ENCODE measurements around the gene ARL8B.
A peak's percentile ranks its signal among the peaks of the same experiment; 100 is the strongest.
"Not testable (repeated sequence)": the region's sequence is repeated elsewhere in the genome, so short reads cannot be mapped to it uniquely, and the experiment has no call there.

The ARL8B gene

GRCh38 chr3:5122030-5122740, at the start of gene ARL8B:
TSS of gene ARL8B (plus strand) at chr3:5122292. CDS start at chr3:5122466, 174 bp downstream.
- peak; percentile 90 for DNase-seq

GRCh38 chr3:5073374-5074085, 48.6 kb upstream of the ARL8B start:
- DNase-seq = no peak

- no peak for DNase-seq
Observed at GRCh38 chr3:5078151-5078550, 43.9 kb upstream of the ARL8B start.

- no peak for DNase-seq
Observed at GRCh38 chr3:5079761-5080160, 42.3 kb upstream of the ARL8B start.

GRCh38 chr3:5080779-5081550, 41.1 kb upstream of the ARL8B start:
- no peak for DNase-seq

GRCh38 chr3:5081973-5082788, 39.9 kb upstream of the ARL8B start:
- not testable (repeated sequence) for DNase-seq

GRCh38 chr3:5082789-5083115, 39.3 kb upstream of the ARL8B start:
- DNase-seq = no peak

GRCh38 chr3:5084224-5084623, 37.9 kb upstream of the ARL8B start:
- DNase-seq = no peak

- no peak for DNase-seq
Observed at GRCh38 chr3:5086708-5087107, 35.4 kb upstream of the ARL8B start.

- no peak for DNase-seq
Observed at GRCh38 chr3:5087209-5087608, 34.9 kb upstream of the ARL8B start.

- DNase-seq = no peak
Observed at GRCh38 chr3:5090197-5090596, 31.9 kb upstream of the ARL8B start.

- no peak for DNase-seq
Observed at GRCh38 chr3:5092018-5092417, 30.1 kb upstream of the ARL8B start.

- DNase-seq = no peak
Observed at GRCh38 chr3:5093731-5094130, 28.4 kb upstream of the ARL8B start.

- peak; percentile 48 for DNase-seq
Observed at GRCh38 chr3:5095886-5096285, 26.2 kb upstream of the ARL8B start.

- DNase-seq = no peak
Observed at GRCh38 chr3:5096336-5097008, 25.6 kb upstream of the ARL8B start.

GRCh38 chr3:5098346-5098745, 23.7 kb upstream of the ARL8B start:
- DNase-seq = no peak

- DNase-seq = no peak
Observed at GRCh38 chr3:5102532-5102931, 19.6 kb upstream of the ARL8B start.

- no peak for DNase-seq
Observed at GRCh38 chr3:5103743-5104142, 18.3 kb upstream of the ARL8B start.

- DNase-seq = no peak
Observed at GRCh38 chr3:5105050-5105449, 17.0 kb upstream of the ARL8B start.

- DNase-seq = not testable (repeated sequence)
Observed at GRCh38 chr3:5106371-5106770, 15.7 kb upstream of the ARL8B start.

GRCh38 chr3:5106933-5107334, 15.2 kb upstream of the ARL8B start:
- DNase-seq = not testable (repeated sequence)

- no peak for DNase-seq
Observed at GRCh38 chr3:5110337-5110736, 11.8 kb upstream of the ARL8B start.
